GM23338 (cell line): Measurements from ENCODE around the gene NEU3. TPM values are rescaled to one million over a fixed set of nuclear protein-coding genes. Genes with fewer than 3 reads are reported as not detected.

Experiments
- ATAC-seq: fragments of 200-7000 bp; cut with Tn5 transposase; 3 replicates; pipeline ENCODE4 v1.9.1; 2020
- DNase-seq: peaks from one replicate; pipeline ENCODE4 v3.0.0-alpha.2; 2015; ENCODE audit warnings: low spot score
- H2AFZ ChIP-seq: fragments of 200-600 bp; sonication (generic); 2 replicates; pipeline ENCODE4 v1.8.0; 2016; ENCODE audit warnings: antibody characterized with exemption, mild to moderate bottlenecking, moderate library complexity
- H3F3A ChIP-seq: fragments of 200-600 bp; sonication (generic); replicated peaks from 2 replicates; pipeline ENCODE4 v1.8.0; 2017; ENCODE audit warnings: antibody characterized with exemption, mixed run types, low read depth
- H3K27ac ChIP-seq: fragments of 200-600 bp; sonication (generic); 2 replicates; pipeline ENCODE4 v1.6.1; 2016; ENCODE audit warnings: low read depth
- H3K27me3 ChIP-seq: fragments of 200-600 bp; sonication (generic); 2 replicates; pipeline ENCODE4 v1.8.0; 2016; ENCODE audit warnings: mild to moderate bottlenecking, mixed run types, moderate library complexity; ENCODE audit not compliant: insufficient read depth
- H3K36me3 ChIP-seq: fragments of 200-600 bp; sonication (generic); 2 replicates; pipeline ENCODE4 v1.8.0; 2016; ENCODE audit warnings: mild to moderate bottlenecking; ENCODE audit not compliant: insufficient read depth
- H3K4me1 ChIP-seq: fragments of 200-600 bp; sonication (generic); 2 replicates; pipeline ENCODE4 v1.8.0; 2016; ENCODE audit warnings: mild to moderate bottlenecking, moderate library complexity; ENCODE audit not compliant: insufficient read depth
- H3K4me2 ChIP-seq: fragments of 200-600 bp; sonication (generic); 2 replicates; pipeline ENCODE4 v1.7.1; 2017; ENCODE audit warnings: mixed run types
- H3K4me3 ChIP-seq: fragments of 200-600 bp; sonication (generic); 2 replicates; pipeline ENCODE4 v1.6.1; 2016; ENCODE audit warnings: mixed run types
- H3K79me2 ChIP-seq: fragments of 200-600 bp; sonication (generic); replicated peaks from 2 replicates; pipeline ENCODE4 v1.8.0; 2017; ENCODE audit warnings: mild to moderate bottlenecking; ENCODE audit not compliant: insufficient read depth
- H3K9me2 ChIP-seq: fragments of 200-600 bp; sonication (generic); 2 replicates; pipeline ENCODE4 v1.8.0; 2017; ENCODE audit not compliant: insufficient read depth
- H4K20me1 ChIP-seq: fragments of 200-600 bp; sonication (generic); replicated peaks from 2 replicates; pipeline ENCODE4 v1.8.0; 2017; ENCODE audit warnings: mild to moderate bottlenecking; ENCODE audit not compliant: insufficient read depth
- H3K27ac Mint-ChIP-seq: 2 replicates; pipeline ENCODE4 v1.8.0; 2020; ENCODE audit warnings: inconsistent platforms, mild to moderate bottlenecking, moderate library complexity, mixed read lengths
- H3K27me3 Mint-ChIP-seq: 3 replicates; pipeline ENCODE4 v1.8.0; 2022; ENCODE audit warnings: low read depth, mild to moderate bottlenecking, moderate library complexity, mixed read lengths, inconsistent platforms; ENCODE audit not compliant: insufficient read depth, poor library complexity
- H3K36me3 Mint-ChIP-seq: 3 replicates; pipeline ENCODE4 v1.8.0; 2021; ENCODE audit warnings: low read depth, mild to moderate bottlenecking, inconsistent platforms, moderate library complexity, mixed read lengths
- H3K4me1 Mint-ChIP-seq: 3 replicates; pipeline ENCODE4 v1.8.0; 2020; ENCODE audit warnings: mild to moderate bottlenecking, inconsistent platforms, mixed read lengths
- H3K4me3 Mint-ChIP-seq: 3 replicates; pipeline ENCODE4 v1.8.0; 2021; ENCODE audit warnings: moderate library complexity, mild to moderate bottlenecking, inconsistent platforms, mixed read lengths
- H3K9me3 Mint-ChIP-seq: 3 replicates; pipeline ENCODE4 v1.8.0; 2020; ENCODE audit warnings: moderate library complexity, mild to moderate bottlenecking, inconsistent platforms, mixed read lengths
- CREB1 ChIP-seq: fragments of 250-450 bp; sonication (Bioruptor Pico); IDR thresholded peaks from 2 replicates; pipeline ENCODE4 v1.5.0; 2020; ENCODE audit warnings: low read depth, mild to moderate bottlenecking, moderate library complexity
- EZH2 ChIP-seq: fragments of 200-600 bp; sonication (generic); IDR thresholded peaks from one replicate; pipeline ENCODE4 v1.8.0; 2017; ENCODE audit warnings: antibody characterized with exemption, mild to moderate bottlenecking, low read depth; ENCODE audit not compliant: unreplicated experiment
- EZH2phosphoT487 ChIP-seq: fragments of 200-600 bp; sonication (generic); IDR thresholded peaks from one replicate; pipeline ENCODE4 v1.8.1; 2018; ENCODE audit warnings: antibody characterized with exemption; ENCODE audit not compliant: unreplicated experiment
- JUNB ChIP-seq: IDR thresholded peaks from one replicate; pipeline ENCODE4 v1.6.1; 2016; ENCODE audit warnings: antibody characterized with exemption; ENCODE audit not compliant: unreplicated experiment
- NANOG ChIP-seq: IDR thresholded peaks from 2 replicates; pipeline ENCODE4 v1.6.1; 2016; ENCODE audit warnings: antibody characterized with exemption, borderline replicate concordance
- POLR2AphosphoS5 ChIP-seq: IDR thresholded peaks from 2 replicates; pipeline ENCODE4 v1.6.1; 2016; ENCODE audit warnings: antibody characterized with exemption, low read depth
- STAT1 ChIP-seq: IDR thresholded peaks from one replicate; pipeline ENCODE4 v1.6.1; 2016; ENCODE audit warnings: antibody characterized with exemption; ENCODE audit not compliant: unreplicated experiment
- ZNF114 ChIP-seq: fragments of 250-450 bp; sonication (Bioruptor Pico); IDR thresholded peaks from 2 replicates; pipeline ENCODE4 v1.5.0; 2020; ENCODE audit warnings: mild to moderate bottlenecking, moderate library complexity
- ZNF331 ChIP-seq: fragments of 250-450 bp; sonication (Bioruptor Pico); IDR thresholded peaks from 2 replicates; pipeline ENCODE4 v1.5.0; 2020; ENCODE audit warnings: low read depth, mild to moderate bottlenecking, moderate library complexity
- polyA plus RNA-seq: library from polyadenylated mRNA; unstranded; fragments of >200 nt; fragmentation: Nextera tagmentation; extraction: Ambion mirVana; gene quantifications from 2 replicates; pipeline ENCODE4 v1.2.1, GENCODE V29; 2016
- total RNA-seq: library from RNA; depleted of rRNA; stranded (reverse); fragments of >200 nt; shearing (Covaris generic); gene quantifications from 2 replicates; pipeline ENCODE4 v1.2.3, GENCODE V29; 2014
- TF ChIP-seq, protein P1 (sequence below), 2 experiments: fragments of 200-600 bp in 1 of 2; sonication (generic) in 1 of 2; conservative IDR thresholded peaks; 2 replicates each; pipeline versions ENCODE4 v1.5.1 to v1.6.1; 2016 to 2017; ENCODE audit warnings: antibody characterized with exemption in 2 of 2, low read depth in 2 of 2, mild to moderate bottlenecking in 2 of 2, moderate library complexity in 1 of 2
- TF ChIP-seq, protein P2 (sequence below): IDR thresholded peaks from 2 replicates; pipeline ENCODE4 v1.6.1; 2016; ENCODE audit warnings: antibody characterized with exemption
- TF ChIP-seq, protein P3 (sequence below): fragments of 250-450 bp; sonication (Bioruptor Pico); IDR thresholded peaks from 2 replicates; pipeline ENCODE4 v1.5.0; 2020; ENCODE audit warnings: mild to moderate bottlenecking, moderate library complexity
- TF ChIP-seq, protein P4 (sequence below): IDR thresholded peaks from one replicate; pipeline ENCODE4 v1.6.1; 2018; ENCODE audit warnings: antibody characterized with exemption; ENCODE audit not compliant: unreplicated experiment

Gene NEU3
- total and polyA plus RNA-seq, 2 experiments from 2014 or later = 2.8 to 25.9 TPM

DNA sequence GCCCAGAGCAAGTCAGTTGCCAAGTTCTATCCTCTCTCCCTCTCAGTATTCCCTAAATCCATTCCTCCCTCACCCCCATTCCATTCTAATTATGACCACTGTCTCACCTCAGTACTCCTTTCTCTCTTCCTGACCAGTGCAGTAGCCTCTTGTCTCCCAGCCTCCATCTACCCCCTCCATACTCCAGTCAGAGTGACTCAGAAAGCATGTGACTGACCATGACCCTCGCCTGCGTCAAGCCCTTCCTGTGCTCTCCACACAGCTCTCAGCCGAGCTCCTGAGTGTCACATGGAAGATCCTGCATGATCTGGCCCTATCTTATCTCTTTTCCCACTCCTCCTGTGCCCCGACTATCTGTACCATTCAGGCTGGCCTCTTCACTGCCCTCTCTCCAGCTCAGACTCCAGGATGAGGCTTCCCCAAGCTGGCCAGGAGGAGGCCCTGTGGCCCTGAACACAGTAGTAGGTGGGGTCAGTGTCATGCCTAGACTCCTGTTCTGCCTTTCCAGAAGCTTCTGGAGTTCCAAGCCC is 42.6 kb downstream of the NEU3 start:
- DNase-seq = no peak
- no peak for ATAC-seq
- no peaks in the 10 kb centered on the region for H3K79me2 ChIP-seq
- no peaks in the 10 kb centered on the region for H3K9me2 ChIP-seq
- no peak overlapping the region for H3K4me3 Mint-ChIP-seq
- no peak for TF ChIP-seq EZH2
- TF ChIP-seq ZNF331 (CRISPR knock-in tag) = no peak
- TF ChIP-seq, protein P1, sequence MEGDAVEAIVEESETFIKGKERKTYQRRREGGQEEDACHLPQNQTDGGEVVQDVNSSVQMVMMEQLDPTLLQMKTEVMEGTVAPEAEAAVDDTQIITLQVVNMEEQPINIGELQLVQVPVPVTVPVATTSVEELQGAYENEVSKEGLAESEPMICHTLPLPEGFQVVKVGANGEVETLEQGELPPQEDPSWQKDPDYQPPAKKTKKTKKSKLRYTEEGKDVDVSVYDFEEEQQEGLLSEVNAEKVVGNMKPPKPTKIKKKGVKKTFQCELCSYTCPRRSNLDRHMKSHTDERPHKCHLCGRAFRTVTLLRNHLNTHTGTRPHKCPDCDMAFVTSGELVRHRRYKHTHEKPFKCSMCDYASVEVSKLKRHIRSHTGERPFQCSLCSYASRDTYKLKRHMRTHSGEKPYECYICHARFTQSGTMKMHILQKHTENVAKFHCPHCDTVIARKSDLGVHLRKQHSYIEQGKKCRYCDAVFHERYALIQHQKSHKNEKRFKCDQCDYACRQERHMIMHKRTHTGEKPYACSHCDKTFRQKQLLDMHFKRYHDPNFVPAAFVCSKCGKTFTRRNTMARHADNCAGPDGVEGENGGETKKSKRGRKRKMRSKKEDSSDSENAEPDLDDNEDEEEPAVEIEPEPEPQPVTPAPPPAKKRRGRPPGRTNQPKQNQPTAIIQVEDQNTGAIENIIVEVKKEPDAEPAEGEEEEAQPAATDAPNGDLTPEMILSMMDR (conservative IDR thresholded peaks at IDR 0.05; ENCODE audit: low read depth in 2 of 2) = no peak
- no peak for TF ChIP-seq STAT1
- no peak for TF ChIP-seq POLR2AphosphoS5
- TF ChIP-seq, protein P2, sequence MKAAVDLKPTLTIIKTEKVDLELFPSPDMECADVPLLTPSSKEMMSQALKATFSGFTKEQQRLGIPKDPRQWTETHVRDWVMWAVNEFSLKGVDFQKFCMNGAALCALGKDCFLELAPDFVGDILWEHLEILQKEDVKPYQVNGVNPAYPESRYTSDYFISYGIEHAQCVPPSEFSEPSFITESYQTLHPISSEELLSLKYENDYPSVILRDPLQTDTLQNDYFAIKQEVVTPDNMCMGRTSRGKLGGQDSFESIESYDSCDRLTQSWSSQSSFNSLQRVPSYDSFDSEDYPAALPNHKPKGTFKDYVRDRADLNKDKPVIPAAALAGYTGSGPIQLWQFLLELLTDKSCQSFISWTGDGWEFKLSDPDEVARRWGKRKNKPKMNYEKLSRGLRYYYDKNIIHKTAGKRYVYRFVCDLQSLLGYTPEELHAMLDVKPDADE = no peak
- TF ChIP-seq ZNF114 (CRISPR knock-in tag) = no peak
- TF ChIP-seq CREB1 (CRISPR knock-in tag) = no peak
- TF ChIP-seq, protein P3, sequence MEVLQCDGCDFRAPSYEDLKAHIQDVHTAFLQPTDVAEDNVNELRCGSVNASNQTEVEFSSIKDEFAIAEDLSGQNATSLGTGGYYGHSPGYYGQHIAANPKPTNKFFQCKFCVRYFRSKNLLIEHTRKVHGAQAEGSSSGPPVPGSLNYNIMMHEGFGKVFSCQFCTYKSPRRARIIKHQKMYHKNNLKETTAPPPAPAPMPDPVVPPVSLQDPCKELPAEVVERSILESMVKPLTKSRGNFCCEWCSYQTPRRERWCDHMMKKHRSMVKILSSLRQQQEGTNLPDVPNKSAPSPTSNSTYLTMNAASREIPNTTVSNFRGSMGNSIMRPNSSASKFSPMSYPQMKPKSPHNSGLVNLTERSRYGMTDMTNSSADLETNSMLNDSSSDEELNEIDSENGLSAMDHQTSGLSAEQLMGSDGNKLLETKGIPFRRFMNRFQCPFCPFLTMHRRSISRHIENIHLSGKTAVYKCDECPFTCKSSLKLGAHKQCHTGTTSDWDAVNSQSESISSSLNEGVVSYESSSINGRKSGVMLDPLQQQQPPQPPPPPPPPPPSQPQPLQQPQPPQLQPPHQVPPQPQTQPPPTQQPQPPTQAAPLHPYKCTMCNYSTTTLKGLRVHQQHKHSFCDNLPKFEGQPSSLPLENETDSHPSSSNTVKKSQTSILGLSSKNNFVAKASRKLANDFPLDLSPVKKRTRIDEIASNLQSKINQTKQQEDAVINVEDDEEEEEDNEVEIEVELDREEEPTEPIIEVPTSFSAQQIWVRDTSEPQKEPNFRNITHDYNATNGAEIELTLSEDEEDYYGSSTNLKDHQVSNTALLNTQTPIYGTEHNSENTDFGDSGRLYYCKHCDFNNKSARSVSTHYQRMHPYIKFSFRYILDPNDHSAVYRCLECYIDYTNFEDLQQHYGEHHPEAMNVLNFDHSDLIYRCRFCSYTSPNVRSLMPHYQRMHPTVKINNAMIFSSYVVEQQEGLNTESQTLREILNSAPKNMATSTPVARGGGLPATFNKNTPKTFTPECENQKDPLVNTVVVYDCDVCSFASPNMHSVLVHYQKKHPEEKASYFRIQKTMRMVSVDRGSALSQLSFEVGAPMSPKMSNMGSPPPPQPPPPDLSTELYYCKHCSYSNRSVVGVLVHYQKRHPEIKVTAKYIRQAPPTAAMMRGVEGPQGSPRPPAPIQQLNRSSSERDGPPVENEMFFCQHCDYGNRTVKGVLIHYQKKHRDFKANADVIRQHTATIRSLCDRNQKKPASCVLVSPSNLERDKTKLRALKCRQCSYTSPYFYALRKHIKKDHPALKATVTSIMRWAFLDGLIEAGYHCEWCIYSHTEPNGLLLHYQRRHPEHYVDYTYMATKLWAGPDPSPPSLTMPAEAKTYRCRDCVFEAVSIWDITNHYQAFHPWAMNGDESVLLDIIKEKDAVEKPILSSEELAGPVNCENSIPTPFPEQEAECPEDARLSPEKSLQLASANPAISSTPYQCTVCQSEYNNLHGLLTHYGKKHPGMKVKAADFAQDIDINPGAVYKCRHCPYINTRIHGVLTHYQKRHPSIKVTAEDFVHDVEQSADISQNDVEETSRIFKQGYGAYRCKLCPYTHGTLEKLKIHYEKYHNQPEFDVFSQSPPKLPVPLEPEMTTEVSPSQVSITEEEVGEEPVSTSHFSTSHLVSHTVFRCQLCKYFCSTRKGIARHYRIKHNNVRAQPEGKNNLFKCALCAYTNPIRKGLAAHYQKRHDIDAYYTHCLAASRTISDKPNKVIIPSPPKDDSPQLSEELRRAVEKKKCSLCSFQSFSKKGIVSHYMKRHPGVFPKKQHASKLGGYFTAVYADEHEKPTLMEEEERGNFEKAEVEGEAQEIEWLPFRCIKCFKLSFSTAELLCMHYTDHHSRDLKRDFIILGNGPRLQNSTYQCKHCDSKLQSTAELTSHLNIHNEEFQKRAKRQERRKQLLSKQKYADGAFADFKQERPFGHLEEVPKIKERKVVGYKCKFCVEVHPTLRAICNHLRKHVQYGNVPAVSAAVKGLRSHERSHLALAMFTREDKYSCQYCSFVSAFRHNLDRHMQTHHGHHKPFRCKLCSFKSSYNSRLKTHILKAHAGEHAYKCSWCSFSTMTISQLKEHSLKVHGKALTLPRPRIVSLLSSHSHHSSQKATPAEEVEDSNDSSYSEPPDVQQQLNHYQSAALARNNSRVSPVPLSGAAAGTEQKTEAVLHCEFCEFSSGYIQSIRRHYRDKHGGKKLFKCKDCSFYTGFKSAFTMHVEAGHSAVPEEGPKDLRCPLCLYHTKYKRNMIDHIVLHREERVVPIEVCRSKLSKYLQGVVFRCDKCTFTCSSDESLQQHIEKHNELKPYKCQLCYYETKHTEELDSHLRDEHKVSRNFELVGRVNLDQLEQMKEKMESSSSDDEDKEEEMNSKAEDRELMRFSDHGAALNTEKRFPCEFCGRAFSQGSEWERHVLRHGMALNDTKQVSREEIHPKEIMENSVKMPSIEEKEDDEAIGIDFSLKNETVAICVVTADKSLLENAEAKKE (CRISPR knock-in tag) = no peak
- TF ChIP-seq, protein P4, sequence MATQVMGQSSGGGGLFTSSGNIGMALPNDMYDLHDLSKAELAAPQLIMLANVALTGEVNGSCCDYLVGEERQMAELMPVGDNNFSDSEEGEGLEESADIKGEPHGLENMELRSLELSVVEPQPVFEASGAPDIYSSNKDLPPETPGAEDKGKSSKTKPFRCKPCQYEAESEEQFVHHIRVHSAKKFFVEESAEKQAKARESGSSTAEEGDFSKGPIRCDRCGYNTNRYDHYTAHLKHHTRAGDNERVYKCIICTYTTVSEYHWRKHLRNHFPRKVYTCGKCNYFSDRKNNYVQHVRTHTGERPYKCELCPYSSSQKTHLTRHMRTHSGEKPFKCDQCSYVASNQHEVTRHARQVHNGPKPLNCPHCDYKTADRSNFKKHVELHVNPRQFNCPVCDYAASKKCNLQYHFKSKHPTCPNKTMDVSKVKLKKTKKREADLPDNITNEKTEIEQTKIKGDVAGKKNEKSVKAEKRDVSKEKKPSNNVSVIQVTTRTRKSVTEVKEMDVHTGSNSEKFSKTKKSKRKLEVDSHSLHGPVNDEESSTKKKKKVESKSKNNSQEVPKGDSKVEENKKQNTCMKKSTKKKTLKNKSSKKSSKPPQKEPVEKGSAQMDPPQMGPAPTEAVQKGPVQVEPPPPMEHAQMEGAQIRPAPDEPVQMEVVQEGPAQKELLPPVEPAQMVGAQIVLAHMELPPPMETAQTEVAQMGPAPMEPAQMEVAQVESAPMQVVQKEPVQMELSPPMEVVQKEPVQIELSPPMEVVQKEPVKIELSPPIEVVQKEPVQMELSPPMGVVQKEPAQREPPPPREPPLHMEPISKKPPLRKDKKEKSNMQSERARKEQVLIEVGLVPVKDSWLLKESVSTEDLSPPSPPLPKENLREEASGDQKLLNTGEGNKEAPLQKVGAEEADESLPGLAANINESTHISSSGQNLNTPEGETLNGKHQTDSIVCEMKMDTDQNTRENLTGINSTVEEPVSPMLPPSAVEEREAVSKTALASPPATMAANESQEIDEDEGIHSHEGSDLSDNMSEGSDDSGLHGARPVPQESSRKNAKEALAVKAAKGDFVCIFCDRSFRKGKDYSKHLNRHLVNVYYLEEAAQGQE = no peak
- no peak for TF ChIP-seq JUNB
- no peak for TF ChIP-seq EZH2phosphoT487
- no peak for TF ChIP-seq NANOG
- H3K36me3 ChIP-seq = no peaks in the 10 kb centered on the region
- H3K4me1 ChIP-seq = no peaks in the 10 kb centered on the region
- no peak overlapping the region for H3K27ac Mint-ChIP-seq
- no peak overlapping the region for H3K27ac ChIP-seq
- H3F3A ChIP-seq = no peaks in the 10 kb centered on the region
- H4K20me1 ChIP-seq = no peaks in the 10 kb centered on the region
- H3K9me3 Mint-ChIP-seq = no peaks in the 10 kb centered on the region
- H3K4me3 ChIP-seq = no peak overlapping the region
- peaks cover 5% of the 10 kb centered on the region for H3K27me3 Mint-ChIP-seq
- no peaks in the 10 kb centered on the region for H3K36me3 Mint-ChIP-seq
- no peaks in the 10 kb centered on the region for H3K27me3 ChIP-seq
- H3K4me1 Mint-ChIP-seq = no peaks in the 10 kb centered on the region
- H3K4me2 ChIP-seq = no peak overlapping the region
- no peak overlapping the region for H2AFZ ChIP-seq
